ENCODE data around the gene BRIP1. TPM values are rescaled to one million over a fixed set of nuclear protein-coding genes. Genes with fewer than 3 reads are reported as not detected.

BRIP1 gene
- total and polyA plus RNA-seq, 2 donors (not counting 3 experiments of a cell fraction or from before 2014, with no cell fraction given), result 1.8 to 12.1 TPM

GRCh38 chr17:61846088-61846487 is 17.2 kb downstream of the BRIP1 start:
- no peak overlapping the region for H3K9ac ChIP-seq (replicated peaks; ENCODE audit: extremely low read depth, insufficient read depth, low read length)
- no peaks in the 10 kb centered on the region for H3K9me1 ChIP-seq (replicated peaks; ENCODE audit: control insufficient read depth, extremely low read depth, insufficient read depth, low read length)
- FAIRE-seq (no peak), DNase-seq (ENCODE audit: low read depth, low spot score) (no peak)
- no TSS peak for BruUV-seq (replicated peaks)
- H3K4me2 ChIP-seq (ENCODE audit: insufficient read depth, low read length), result no peak overlapping the region
- dilution Hi-C loops (cut with MboI; ENCODE audit: extremely low pct_ligation_motif_present, low sequenced_read_pairs), result no loop called here
- H3K36me3 ChIP-seq (ENCODE audit: control insufficient read depth in 2 of 2, extremely low read depth in 1 of 2, insufficient read depth in 2 of 2, low read length in 2 of 2), result peaks cover 0 to 3% of the 10 kb centered on the region in 2 experiments
- ChIA-PET CTCF (no interaction called here), POLR2A (no interaction called here)
- intact Hi-C loops (cut with micrococcal nuclease), result no loop called here
- no peaks in the 10 kb centered on the region for H3K27me3 ChIP-seq (ENCODE audit: control insufficient read depth in 2 of 2, insufficient read depth in 2 of 2, low read length in 2 of 2)
- H2AFZ ChIP-seq (ENCODE audit: low read depth, low read length), result no peak overlapping the region
- H3K27ac ChIP-seq (ENCODE audit: insufficient read depth, low read depth, low read length), result no peak overlapping the region
- no peaks in the 10 kb centered on the region for H3K79me2 ChIP-seq (ENCODE audit: control insufficient read depth, insufficient read depth, low read length)
- no peaks in the 10 kb centered on the region for H3K9me3 ChIP-seq (replicated peaks; ENCODE audit: control insufficient read depth, insufficient read depth, low read length)
- H3K4me1 ChIP-seq (ENCODE audit: control insufficient read depth, extremely low read depth, insufficient read depth, low read length), result no peaks in the 10 kb centered on the region
- H3K4me3 ChIP-seq (replicated peaks in 1 of 3; ENCODE audit: insufficient read depth in 1 of 3, low read depth in 1 of 3, low read length in 3 of 3), result no peak overlapping the region
- no peaks in the 10 kb centered on the region for H4K20me1 ChIP-seq (replicated peaks; ENCODE audit: control insufficient read depth, extremely low read depth, insufficient read depth, low read length)
- TF ChIP-seq JUN (IDR thresholded peaks at IDR 0.05; ENCODE audit: borderline replicate concordance, insufficient read depth, insufficient read length, low read depth) (no peak), EZH2 (IDR thresholded peaks at IDR 0.05; ENCODE audit: borderline replicate concordance, low read depth, low read length, severe bottlenecking) (no peak), POLR2AphosphoS5 (IDR thresholded peaks at IDR 0.05; ENCODE audit: insufficient read depth, low read depth, low read length) (no peak), FOS (IDR thresholded peaks at IDR 0.05; ENCODE audit: borderline replicate concordance, insufficient read depth, low read length) (no peak), POLR2A (IDR thresholded peaks at IDR 0.05; ENCODE audit: low read depth, low read length) (no peak), MAX (IDR thresholded peaks at IDR 0.05; ENCODE audit: insufficient read depth, insufficient read length) (no peak), MYC (IDR thresholded peaks at IDR 0.05; ENCODE audit: low read depth, low read length) (no peak)

- Histone ChIP-seq H3K4me1 (ENCODE audit: control insufficient read depth, extremely low read depth, insufficient read depth, low read length) (no peaks in the 10 kb centered on the region), H3K4me3 (replicated peaks in 1 of 3; ENCODE audit: insufficient read depth in 1 of 3, low read depth in 1 of 3, low read length in 3 of 3) (no peak overlapping the region), H3K9ac (replicated peaks; ENCODE audit: extremely low read depth, insufficient read depth, low read length) (no peak overlapping the region), H2AFZ (ENCODE audit: low read depth, low read length) (no peak overlapping the region), H3K27me3 (ENCODE audit: control insufficient read depth in 2 of 2, insufficient read depth in 2 of 2, low read length in 2 of 2) (no peaks in the 10 kb centered on the region), H3K79me2 (ENCODE audit: control insufficient read depth, insufficient read depth, low read length) (no peaks in the 10 kb centered on the region), H3K9me3 (replicated peaks; ENCODE audit: control insufficient read depth, insufficient read depth, low read length) (no peaks in the 10 kb centered on the region), H4K20me1 (replicated peaks; ENCODE audit: control insufficient read depth, extremely low read depth, insufficient read depth, low read length) (no peaks in the 10 kb centered on the region), H3K9me1 (replicated peaks; ENCODE audit: control insufficient read depth, extremely low read depth, insufficient read depth, low read length) (no peaks in the 10 kb centered on the region), H3K4me2 (ENCODE audit: insufficient read depth, low read length) (no peak overlapping the region), H3K27ac (ENCODE audit: insufficient read depth, low read depth, low read length) (no peak overlapping the region), H3K36me3 (ENCODE audit: control insufficient read depth in 2 of 2, extremely low read depth in 1 of 2, insufficient read depth in 2 of 2, low read length in 2 of 2) (peaks cover 0 to 3% of the 10 kb centered on the region in 2 experiments)
- DNase-seq (ENCODE audit: low read depth, low spot score), result no peak
- ChIA-PET CTCF (interaction anchor here (1.3 kb wide), 1 partner anchor 208 kb away, joined by 4 read pairs; no protein-coding TSS in a partner anchor), POLR2A (no interaction called here)
- FAIRE-seq, result no peak
- no TSS peak for BruUV-seq (replicated peaks)
- intact Hi-C loops (cut with micrococcal nuclease) (no loop called here), dilution Hi-C loops (cut with MboI; ENCODE audit: extremely low pct_ligation_motif_present, low sequenced_read_pairs) (no loop called here)
- no peak for TF ChIP-seq POLR2A (IDR thresholded peaks at IDR 0.05; ENCODE audit: low read depth, low read length)
- TF ChIP-seq CTCF (IDR thresholded peaks at IDR 0.05; ENCODE audit: extremely low read depth in 1 of 2, insufficient read depth in 1 of 2, low read depth in 1 of 2, low read length in 2 of 2), result no peak
- TF ChIP-seq EZH2 (IDR thresholded peaks at IDR 0.05; ENCODE audit: borderline replicate concordance, low read depth, low read length, severe bottlenecking), result no peak
- no peak for TF ChIP-seq MYC (IDR thresholded peaks at IDR 0.05; ENCODE audit: low read depth, low read length)
- no peak for TF ChIP-seq MAX (IDR thresholded peaks at IDR 0.05; ENCODE audit: insufficient read depth, insufficient read length)
- TF ChIP-seq GATA2 (IDR thresholded peaks at IDR 0.05; ENCODE audit: insufficient read depth, insufficient read length, low read depth, low read length), result no peak
- no peak for TF ChIP-seq FOS (IDR thresholded peaks at IDR 0.05; ENCODE audit: borderline replicate concordance, insufficient read depth, low read length)
- TF ChIP-seq POLR2AphosphoS5 (IDR thresholded peaks at IDR 0.05; ENCODE audit: insufficient read depth, low read depth, low read length), result no peak
- TF ChIP-seq JUN (IDR thresholded peaks at IDR 0.05; ENCODE audit: borderline replicate concordance, insufficient read depth, insufficient read length, low read depth), result no peak
Observed at GRCh38 chr17:61843435-61843834, 19.9 kb downstream of the BRIP1 start.
